ENCODE measurements around the gene RALGAPB.
A peak's percentile ranks its signal among the peaks of the same experiment; 100 is the strongest.
"Not testable (repeated sequence)": the region's sequence is repeated elsewhere in the genome, so short reads cannot be mapped to it uniquely, and the experiment has no call there.

The RALGAPB gene

GRCh38 chr20:38434301-38434741 lies 38.3 kb upstream of the RALGAPB start:
- Histone ChIP-seq H3K36me3 (ENCODE audit: control insufficient read depth, insufficient read depth, low read length) (peaks cover 43% of the 10 kb centered on the region), H3K9me3 (ENCODE audit: control insufficient read depth, insufficient read depth, low read length) (no peaks in the 10 kb centered on the region), H3K4me1 (ENCODE audit: control insufficient read depth, insufficient read depth, low read length) (peaks cover 13% of the 10 kb centered on the region), H3K4me3 (ENCODE audit: low read depth, low read length) (peak overlapping the region; percentile 90), H3K9ac (ENCODE audit: low read depth, low read length) (peak overlapping the region; percentile 97), H3K27me3 (ENCODE audit: control insufficient read depth, insufficient read depth, low read length) (no peaks in the 10 kb centered on the region)

- peaks cover 36% of the 10 kb centered on the region for H3K36me3 ChIP-seq (ENCODE audit: control insufficient read depth, insufficient read depth, low read length)
- H3K27me3 ChIP-seq (ENCODE audit: control insufficient read depth, insufficient read depth, low read length), result no peaks in the 10 kb centered on the region
- H3K9ac ChIP-seq (ENCODE audit: low read depth, low read length), result peak within 1 kb of the TSS; percentile 97
- no peaks in the 10 kb centered on the region for H3K9me3 ChIP-seq (ENCODE audit: control insufficient read depth, insufficient read depth, low read length)
- H3K4me1 ChIP-seq (ENCODE audit: control insufficient read depth, insufficient read depth, low read length), result peaks cover 13% of the 10 kb centered on the region
- peak within 1 kb of the TSS; percentile 90 for H3K4me3 ChIP-seq (ENCODE audit: low read depth, low read length)
Observed at GRCh38 chr20:38434770-38435554, 37.7 kb upstream of the RALGAPB start, which contains the start of gene SNHG17. Gene SNHG17, minus strand, starts transcription at chr20:38435328.

DNA sequence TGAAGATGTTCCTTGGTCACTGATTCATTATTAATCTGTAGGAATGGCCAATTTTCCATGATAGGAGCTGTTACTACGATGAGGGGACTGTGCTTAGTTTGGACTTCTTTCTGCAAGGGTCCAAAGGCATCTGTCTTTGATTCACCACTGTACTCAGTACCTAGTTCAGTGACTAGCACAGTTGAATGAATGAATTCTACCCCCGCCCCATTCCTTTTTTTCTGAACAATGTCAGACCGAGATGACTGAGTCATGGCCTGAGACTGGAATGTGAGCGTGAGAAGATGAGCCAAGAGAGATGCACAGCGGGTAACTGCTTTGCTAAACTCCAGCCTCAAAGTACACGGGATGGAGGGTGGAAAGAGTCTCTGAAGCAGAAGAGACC lies 37.1 kb upstream of the RALGAPB start:
- no peak overlapping the region for H3K4me3 ChIP-seq (ENCODE audit: low read depth, low read length)
- peaks cover 13% of the 10 kb centered on the region for H3K4me1 ChIP-seq (ENCODE audit: control insufficient read depth, insufficient read depth, low read length)
- H3K9me3 ChIP-seq (ENCODE audit: control insufficient read depth, insufficient read depth, low read length), result no peaks in the 10 kb centered on the region
- H3K9ac ChIP-seq (ENCODE audit: low read depth, low read length), result no peak overlapping the region
- peaks cover 34% of the 10 kb centered on the region for H3K36me3 ChIP-seq (ENCODE audit: control insufficient read depth, insufficient read depth, low read length)
- no peaks in the 10 kb centered on the region for H3K27me3 ChIP-seq (ENCODE audit: control insufficient read depth, insufficient read depth, low read length)

DNA sequence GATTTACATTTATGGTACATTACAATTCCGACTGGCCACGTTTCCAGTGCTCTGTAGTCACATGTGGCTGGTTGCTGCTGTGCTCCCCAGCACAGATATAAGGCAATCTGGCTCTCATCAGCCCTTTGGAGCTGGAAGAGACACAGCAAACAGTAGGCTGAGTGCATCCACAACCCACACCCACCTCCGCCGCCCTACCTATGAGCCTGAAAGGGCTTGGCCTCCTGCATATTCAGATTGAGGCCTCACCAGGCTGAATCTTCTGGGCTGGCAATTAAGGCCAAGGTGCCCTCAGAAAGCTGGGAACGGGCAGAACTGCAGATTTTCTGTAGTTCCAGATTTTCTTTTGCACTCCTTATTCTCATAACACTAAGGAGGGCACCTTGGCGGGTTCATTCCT lies 34.8 kb upstream of the RALGAPB start:
- Histone ChIP-seq H3K9me3 (ENCODE audit: control insufficient read depth, insufficient read depth, low read length) (no peaks in the 10 kb centered on the region), H3K27me3 (ENCODE audit: control insufficient read depth, insufficient read depth, low read length) (no peaks in the 10 kb centered on the region), H3K4me3 (ENCODE audit: low read depth, low read length) (no peak overlapping the region), H3K9ac (ENCODE audit: low read depth, low read length) (no peak overlapping the region), H3K4me1 (ENCODE audit: control insufficient read depth, insufficient read depth, low read length) (peaks cover 13% of the 10 kb centered on the region), H3K36me3 (ENCODE audit: control insufficient read depth, insufficient read depth, low read length) (peaks cover 11% of the 10 kb centered on the region)

DNA sequence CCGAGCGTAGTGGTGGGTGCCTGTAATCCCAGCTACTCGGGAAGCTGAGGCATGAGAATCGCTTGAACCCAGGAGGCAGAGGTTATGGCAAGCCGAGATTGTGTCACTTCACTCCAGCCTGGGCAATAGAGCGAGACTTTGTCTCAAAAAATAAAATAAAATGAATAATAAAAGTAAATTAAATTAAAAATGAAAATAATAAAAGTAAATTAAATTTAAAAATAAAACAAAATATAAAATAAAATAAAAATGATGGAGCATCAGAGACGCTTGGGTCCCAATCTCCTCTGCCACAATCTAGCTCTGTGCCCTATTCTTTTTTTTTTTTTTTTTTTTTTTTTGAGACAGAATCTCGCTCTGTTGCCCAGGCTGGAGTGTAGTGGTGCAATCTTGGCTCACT lies 31.5 kb upstream of the RALGAPB start:
- H3K36me3 ChIP-seq (ENCODE audit: control insufficient read depth, insufficient read depth, low read length); H3K27me3 ChIP-seq (ENCODE audit: control insufficient read depth, insufficient read depth, low read length); H3K9ac ChIP-seq (ENCODE audit: low read depth, low read length); H3K4me1 ChIP-seq (ENCODE audit: control insufficient read depth, insufficient read depth, low read length); H3K4me3 ChIP-seq (ENCODE audit: low read depth, low read length); H3K9me3 ChIP-seq (ENCODE audit: control insufficient read depth, insufficient read depth, low read length): not testable (repeated sequence)

DNA sequence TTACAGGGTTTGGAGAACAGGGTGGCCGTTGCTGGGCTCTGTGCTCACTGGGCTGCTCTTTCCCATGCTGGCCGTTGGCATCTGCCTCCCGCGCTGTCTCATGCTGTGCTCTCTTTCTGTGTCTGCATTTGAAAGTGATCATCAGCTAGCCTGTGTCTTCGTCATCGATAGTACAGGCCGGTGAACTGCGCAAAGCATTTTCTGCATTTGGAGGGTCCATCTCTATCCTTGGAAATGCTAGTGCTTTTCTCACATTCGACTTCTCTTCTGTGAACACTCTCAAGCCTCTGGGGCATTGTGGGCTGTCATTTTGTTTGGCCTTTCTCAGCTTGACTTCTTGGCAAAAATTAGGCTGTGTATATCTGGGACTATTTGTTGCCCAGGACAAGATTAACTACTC lies 30.7 kb upstream of the RALGAPB start:
- no peaks in the 10 kb centered on the region for H3K9me3 ChIP-seq (ENCODE audit: control insufficient read depth, insufficient read depth, low read length)
- H3K4me3 ChIP-seq (ENCODE audit: low read depth, low read length), result no peak overlapping the region
- H3K9ac ChIP-seq (ENCODE audit: low read depth, low read length), result no peak overlapping the region
- H3K4me1 ChIP-seq (ENCODE audit: control insufficient read depth, insufficient read depth, low read length), result peaks cover 2% of the 10 kb centered on the region
- no peaks in the 10 kb centered on the region for H3K36me3 ChIP-seq (ENCODE audit: control insufficient read depth, insufficient read depth, low read length)
- no peaks in the 10 kb centered on the region for H3K27me3 ChIP-seq (ENCODE audit: control insufficient read depth, insufficient read depth, low read length)

GRCh38 chr20:38445381-38445796 lies 27.3 kb upstream of the RALGAPB start:
- Histone ChIP-seq H3K27me3 (ENCODE audit: control insufficient read depth, insufficient read depth, low read length) (no peaks in the 10 kb centered on the region), H3K4me3 (ENCODE audit: low read depth, low read length) (no peak overlapping the region), H3K4me1 (ENCODE audit: control insufficient read depth, insufficient read depth, low read length) (peaks cover 2% of the 10 kb centered on the region), H3K36me3 (ENCODE audit: control insufficient read depth, insufficient read depth, low read length) (peaks cover 4% of the 10 kb centered on the region), H3K9me3 (ENCODE audit: control insufficient read depth, insufficient read depth, low read length) (no peaks in the 10 kb centered on the region), H3K9ac (ENCODE audit: low read depth, low read length) (no peak overlapping the region)

- no peaks in the 10 kb centered on the region for H3K9me3 ChIP-seq (ENCODE audit: control insufficient read depth, insufficient read depth, low read length)
- no peak overlapping the region for H3K4me3 ChIP-seq (ENCODE audit: low read depth, low read length)
- H3K4me1 ChIP-seq (ENCODE audit: control insufficient read depth, insufficient read depth, low read length), result peaks cover 2% of the 10 kb centered on the region
- no peak overlapping the region for H3K9ac ChIP-seq (ENCODE audit: low read depth, low read length)
- no peaks in the 10 kb centered on the region for H3K27me3 ChIP-seq (ENCODE audit: control insufficient read depth, insufficient read depth, low read length)
- peaks cover 4% of the 10 kb centered on the region for H3K36me3 ChIP-seq (ENCODE audit: control insufficient read depth, insufficient read depth, low read length)
Observed at GRCh38 chr20:38445901-38446425, 26.7 kb upstream of the RALGAPB start.

DNA sequence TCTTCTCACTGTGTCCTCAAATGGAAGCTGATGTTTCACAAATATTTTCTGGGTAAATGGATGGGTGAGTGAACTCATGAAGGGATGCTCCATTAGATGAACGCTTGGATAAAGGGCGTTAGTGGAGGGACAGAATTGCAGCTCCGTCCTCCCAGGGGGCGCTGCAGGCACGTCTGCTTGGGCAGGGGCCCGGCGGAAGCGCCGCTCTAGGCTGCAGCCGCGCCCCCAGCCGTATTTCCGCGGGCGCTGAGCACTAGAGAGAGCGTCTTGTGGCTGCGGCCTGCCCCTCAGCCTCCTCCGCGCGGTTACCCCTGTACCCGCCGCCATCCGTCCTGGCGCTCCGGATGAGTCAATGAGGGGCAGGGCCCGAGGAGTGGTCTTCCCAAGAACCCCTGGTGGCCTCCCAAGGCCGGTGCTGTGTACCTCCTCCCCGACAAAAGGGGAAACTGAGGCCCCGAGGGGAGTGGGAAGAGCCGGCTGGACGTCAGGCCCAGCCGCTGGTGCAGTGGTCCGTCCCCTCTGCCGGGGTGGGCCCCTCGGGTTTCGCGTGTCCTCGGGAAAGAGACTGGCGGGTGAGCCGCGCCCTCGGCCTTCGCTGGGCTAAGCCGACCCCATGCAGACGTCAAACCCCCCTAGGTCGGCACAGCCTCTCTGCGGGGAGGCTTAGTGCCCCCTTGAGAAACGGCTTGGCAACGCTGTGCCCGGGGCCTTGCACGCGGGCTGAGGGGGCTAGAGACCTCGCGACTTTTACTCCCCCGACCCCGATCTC lies 26.0 kb upstream of the RALGAPB start:
- H3K9ac ChIP-seq (ENCODE audit: low read depth, low read length), result peak overlapping the region; percentile 88
- no peaks in the 10 kb centered on the region for H3K9me3 ChIP-seq (ENCODE audit: control insufficient read depth, insufficient read depth, low read length)
- H3K4me1 ChIP-seq (ENCODE audit: control insufficient read depth, insufficient read depth, low read length), result peaks cover 2% of the 10 kb centered on the region
- peaks cover 4% of the 10 kb centered on the region for H3K36me3 ChIP-seq (ENCODE audit: control insufficient read depth, insufficient read depth, low read length)
- peak overlapping the region; percentile 90 for H3K4me3 ChIP-seq (ENCODE audit: low read depth, low read length)
- no peaks in the 10 kb centered on the region for H3K27me3 ChIP-seq (ENCODE audit: control insufficient read depth, insufficient read depth, low read length)

DNA sequence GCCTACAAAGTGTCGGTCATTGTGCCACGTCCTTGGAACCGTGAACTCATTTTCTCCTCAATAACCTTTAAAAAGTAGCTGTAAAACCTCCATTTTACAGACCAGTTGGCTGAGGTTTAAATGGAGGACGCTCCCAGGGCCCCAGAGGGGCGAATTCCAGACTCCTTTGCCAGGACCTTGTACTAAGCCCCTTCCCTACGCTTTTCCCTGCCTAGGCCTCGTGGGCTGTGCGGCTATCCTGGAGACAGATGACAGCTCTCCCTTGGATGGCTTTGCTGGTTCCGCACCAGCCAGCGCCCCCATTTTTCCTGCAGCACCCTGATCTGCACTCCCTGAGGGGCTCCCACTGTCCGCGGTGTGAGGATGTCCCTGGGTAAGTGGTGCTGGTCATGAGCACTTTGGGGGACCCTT lies 25.4 kb upstream of the RALGAPB start:
- Histone ChIP-seq H3K27me3 (ENCODE audit: control insufficient read depth, insufficient read depth, low read length) (no peaks in the 10 kb centered on the region), H3K36me3 (ENCODE audit: control insufficient read depth, insufficient read depth, low read length) (peaks cover 4% of the 10 kb centered on the region), H3K9ac (ENCODE audit: low read depth, low read length) (peak overlapping the region; percentile 88), H3K4me3 (ENCODE audit: low read depth, low read length) (peak overlapping the region; percentile 90), H3K4me1 (ENCODE audit: control insufficient read depth, insufficient read depth, low read length) (no peaks in the 10 kb centered on the region), H3K9me3 (ENCODE audit: control insufficient read depth, insufficient read depth, low read length) (no peaks in the 10 kb centered on the region)

GRCh38 chr20:38447931-38448675 lies 24.5 kb upstream of the RALGAPB start:
- no peak overlapping the region for H3K9ac ChIP-seq (ENCODE audit: low read depth, low read length)
- no peak overlapping the region for H3K4me3 ChIP-seq (ENCODE audit: low read depth, low read length)

More at GRCh38 chr20:38447931-38448675, 24.5 kb upstream of the RALGAPB start:
- H3K4me1 ChIP-seq (ENCODE audit: control insufficient read depth, insufficient read depth, low read length), result no peaks in the 10 kb centered on the region
- H3K9me3 ChIP-seq (ENCODE audit: control insufficient read depth, insufficient read depth, low read length), result no peaks in the 10 kb centered on the region
- no peaks in the 10 kb centered on the region for H3K27me3 ChIP-seq (ENCODE audit: control insufficient read depth, insufficient read depth, low read length)
- H3K36me3 ChIP-seq (ENCODE audit: control insufficient read depth, insufficient read depth, low read length), result peaks cover 4% of the 10 kb centered on the region

Measured in iPS-15b (cell line).